GM18498 (cell line): ENCODE results near the gene FNDC3B.

Experiments used
- ATAC-seq: cut with Tn5 transposase; IDR thresholded peaks from one replicate; pipeline ENCODE4 v1.9.1; 2021; ENCODE audit warnings: mild to moderate bottlenecking, moderate library complexity; ENCODE audit not compliant: unreplicated experiment

The FNDC3B gene

GRCh38 chr3:172300187-172300586, 260.8 kb downstream of the FNDC3B start:
- no peak for ATAC-seq

DNA sequence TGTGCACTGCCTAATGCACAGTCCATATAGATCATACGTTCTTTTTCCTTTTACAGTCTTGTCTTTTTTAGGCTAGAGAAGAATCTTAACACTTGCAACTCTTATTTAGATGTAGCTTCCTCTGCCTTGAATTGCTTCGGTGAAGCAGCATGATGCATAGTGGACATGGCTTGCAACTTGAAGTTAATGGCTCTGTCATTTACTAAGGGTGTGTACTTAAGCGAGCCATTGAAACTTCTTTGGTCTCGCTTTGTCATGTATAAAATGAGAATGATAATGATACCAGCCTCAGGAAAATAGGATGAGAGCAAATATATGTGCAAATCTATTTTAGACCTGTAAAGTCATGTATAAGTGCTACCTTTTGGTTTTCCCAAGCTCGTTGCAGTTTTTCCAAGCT, 261.5 kb downstream of the FNDC3B start:
- ATAC-seq, result no peak

- no peak for ATAC-seq
These were observed 262.8 kb downstream of the FNDC3B start for GRCh38 chr3:172302203-172302602.

- ATAC-seq, result no peak
These were observed 263.8 kb downstream of the FNDC3B start for GRCh38 chr3:172303181-172303580.

GRCh38 chr3:172303941-172304558, 264.7 kb downstream of the FNDC3B start:
- ATAC-seq, result no peak

- no peak for ATAC-seq
These were observed 266.2 kb downstream of the FNDC3B start for GRCh38 chr3:172305552-172305951.

GRCh38 chr3:172305974-172306373, 266.6 kb downstream of the FNDC3B start:
- no peak for ATAC-seq

GRCh38 chr3:172307141-172307560, 267.8 kb downstream of the FNDC3B start:
- no peak for ATAC-seq

DNA sequence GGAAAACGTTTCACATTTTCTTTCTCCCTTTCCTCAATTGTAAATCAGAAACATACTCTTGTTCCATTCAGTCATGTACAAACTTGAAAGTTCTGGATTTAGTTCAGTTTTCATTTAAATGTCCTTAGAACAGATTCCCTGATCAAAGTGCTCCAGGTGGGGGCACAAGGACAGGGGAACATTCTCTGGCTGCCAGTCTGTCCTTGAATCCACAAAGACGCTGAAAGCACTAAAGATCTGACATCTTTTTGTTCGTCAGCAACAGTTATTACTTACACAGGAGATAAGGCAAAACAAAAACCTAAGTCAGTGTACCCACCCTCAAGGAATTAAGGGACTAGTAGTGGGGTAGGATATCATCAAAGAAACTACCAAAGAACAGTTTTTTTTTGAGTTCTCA, 269.7 kb downstream of the FNDC3B start:
- no peak for ATAC-seq

DNA sequence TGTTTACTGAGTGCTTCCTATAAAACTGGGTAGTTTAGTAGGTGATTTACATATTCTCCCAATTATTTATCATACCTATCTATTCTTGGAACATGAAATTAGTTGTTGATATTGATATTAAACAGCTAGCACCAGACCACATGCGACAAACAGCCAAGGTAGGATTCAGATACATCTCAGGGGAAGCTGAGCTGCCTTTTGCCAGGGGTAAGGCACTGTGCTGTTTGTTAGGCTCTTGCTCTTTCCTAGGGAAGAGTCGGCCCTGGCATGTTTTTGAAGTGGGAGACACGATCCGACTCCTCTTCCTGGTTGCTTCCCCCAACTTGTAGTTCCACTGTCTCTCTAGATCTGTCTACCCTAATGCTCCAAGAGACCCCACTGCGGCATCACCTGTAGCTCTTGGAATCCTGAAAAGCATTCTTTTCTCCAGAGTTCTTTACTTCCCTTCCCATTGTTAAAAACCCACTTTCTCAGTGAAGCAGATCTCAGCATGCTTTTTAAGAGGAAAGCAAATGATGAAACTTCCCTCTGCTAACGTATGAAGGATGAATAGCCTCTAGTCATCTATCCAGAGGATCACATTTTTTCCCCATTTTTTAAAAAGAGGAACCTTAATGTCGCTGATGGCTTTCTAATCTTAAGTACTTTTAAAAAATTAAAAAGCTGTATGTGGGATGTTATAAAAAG, 270.5 kb downstream of the FNDC3B start:
- ATAC-seq, result no peak

GRCh38 chr3:172310428-172310760, 271.0 kb downstream of the FNDC3B start:
- no peak for ATAC-seq

- ATAC-seq, result no peak
These were observed 271.8 kb downstream of the FNDC3B start for GRCh38 chr3:172311217-172311616.

- no peak for ATAC-seq
These were observed 272.6 kb downstream of the FNDC3B start for GRCh38 chr3:172312001-172312400.

GRCh38 chr3:172312711-172313110, 273.3 kb downstream of the FNDC3B start:
- ATAC-seq, result no peak

DNA sequence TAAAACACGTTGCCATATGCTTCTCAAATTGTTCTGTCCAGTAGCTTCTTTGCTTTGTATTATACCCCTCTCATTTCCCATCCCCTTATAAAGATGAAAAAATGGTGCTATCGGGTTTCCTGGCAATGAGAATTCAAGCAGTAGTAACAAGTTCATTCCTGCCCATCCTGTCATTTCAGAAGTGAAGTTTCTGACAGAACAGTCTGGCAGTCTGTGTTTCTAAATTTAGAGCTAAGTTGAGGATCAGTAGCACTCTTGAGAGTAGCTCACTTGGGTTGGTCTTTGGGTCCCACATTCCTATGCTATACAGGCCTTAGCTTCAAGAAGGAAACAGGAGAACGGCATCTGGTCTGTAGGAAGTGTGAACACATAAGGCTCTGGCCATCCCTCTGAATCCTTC, 274.3 kb downstream of the FNDC3B start:
- ATAC-seq, result no peak

DNA sequence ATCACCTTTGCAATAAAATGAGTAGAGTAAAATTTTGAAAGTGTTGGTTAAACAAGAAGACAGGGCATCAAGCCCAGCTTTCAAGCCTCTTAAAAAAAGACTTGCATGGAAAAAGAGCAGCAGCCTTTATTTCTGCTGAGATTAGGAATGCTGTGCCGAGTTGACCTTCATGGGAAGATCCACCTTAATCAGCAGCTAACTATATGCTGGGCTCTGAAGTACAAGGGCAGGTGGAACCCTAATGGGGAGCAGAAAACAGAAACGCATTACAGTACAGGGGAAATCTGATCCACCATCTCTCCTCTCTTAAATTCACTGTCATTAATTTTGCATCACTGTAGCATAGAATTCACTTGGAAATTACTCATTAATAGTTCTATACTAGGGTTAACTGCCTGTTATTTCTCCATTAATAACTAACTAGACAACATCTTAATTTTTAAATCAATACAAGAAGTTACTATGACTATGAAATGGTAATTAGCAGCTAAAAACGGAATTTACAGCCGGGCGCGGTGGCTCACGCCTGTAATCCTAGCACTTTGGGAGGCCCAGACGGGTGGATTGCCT, 275.3 kb downstream of the FNDC3B start:
- no peak for ATAC-seq

DNA sequence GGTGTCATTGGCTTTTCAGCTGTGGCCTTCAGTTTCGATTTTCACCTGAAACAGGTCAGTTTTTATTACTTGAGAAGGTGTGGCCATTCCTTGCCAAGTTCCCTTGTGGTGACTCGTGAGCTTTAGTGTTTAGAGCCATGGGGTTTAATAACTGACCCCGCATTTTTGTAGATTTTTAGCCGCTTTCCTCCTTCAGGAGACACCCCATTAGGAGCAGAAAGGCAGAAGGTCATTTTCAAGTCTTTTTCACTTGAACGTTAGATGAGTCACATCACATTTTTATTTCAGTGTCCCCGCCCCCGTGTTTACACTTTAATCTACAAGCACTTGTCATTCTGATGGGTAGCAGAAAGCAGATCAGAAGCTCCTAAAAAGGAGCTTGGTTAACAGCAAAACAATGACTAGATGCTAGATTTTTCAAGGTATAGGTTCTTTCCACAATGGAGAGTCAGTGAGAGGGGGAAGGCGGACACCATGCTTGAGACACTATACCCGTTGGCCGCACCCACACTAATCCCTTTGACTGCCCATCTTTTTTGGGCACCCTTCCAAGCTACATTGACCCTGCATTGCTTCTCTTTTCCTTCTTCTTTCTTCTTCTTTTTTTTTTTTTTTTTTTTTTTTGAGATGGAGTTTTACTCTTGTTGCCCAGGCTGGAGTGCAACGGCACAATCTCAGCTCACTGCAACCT, 276.2 kb downstream of the FNDC3B start:
- no peak for ATAC-seq

DNA sequence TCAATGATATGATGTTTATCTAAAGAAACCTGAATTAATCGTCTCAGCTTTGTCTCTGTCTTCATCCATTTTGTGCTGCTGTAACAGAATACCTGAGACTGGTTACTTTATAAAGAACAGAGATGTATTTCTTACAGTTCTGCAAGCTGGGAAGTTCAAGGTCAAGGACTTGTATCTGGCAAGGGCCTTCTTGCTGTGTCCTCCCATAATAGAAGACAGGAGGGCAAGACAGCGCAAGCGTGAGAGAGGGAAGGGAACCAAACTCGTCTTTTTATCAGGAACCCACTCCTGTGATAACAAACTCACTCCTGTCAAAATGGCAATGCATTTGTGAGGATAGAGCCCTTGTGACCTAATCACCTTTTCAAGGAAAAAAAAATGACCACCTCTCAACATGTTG, 277.4 kb downstream of the FNDC3B start:
- no peak for ATAC-seq

DNA sequence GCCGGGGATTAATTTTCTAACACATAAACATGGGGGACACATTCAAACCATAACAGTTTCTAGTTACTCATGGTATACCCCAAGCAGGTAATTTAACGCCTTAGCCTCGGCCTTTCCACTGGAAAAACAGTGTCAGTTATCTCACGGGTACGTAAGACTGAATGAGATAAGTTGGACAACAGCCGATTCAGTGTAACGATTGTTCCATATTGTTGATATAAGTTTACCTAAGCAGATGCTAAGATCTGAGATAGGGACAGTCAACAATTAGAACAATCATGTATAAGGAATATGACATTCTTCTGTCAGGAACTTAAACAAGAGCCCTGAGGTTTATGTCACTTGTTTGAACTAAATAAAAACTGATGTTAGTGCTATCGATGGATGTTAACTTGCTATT, 278.1 kb downstream of the FNDC3B start:
- no peak for ATAC-seq

- ATAC-seq, result no peak
These were observed 278.6 kb downstream of the FNDC3B start for GRCh38 chr3:172317984-172318383.

- no peak for ATAC-seq
These were observed 280.2 kb downstream of the FNDC3B start for GRCh38 chr3:172319595-172319994.

DNA sequence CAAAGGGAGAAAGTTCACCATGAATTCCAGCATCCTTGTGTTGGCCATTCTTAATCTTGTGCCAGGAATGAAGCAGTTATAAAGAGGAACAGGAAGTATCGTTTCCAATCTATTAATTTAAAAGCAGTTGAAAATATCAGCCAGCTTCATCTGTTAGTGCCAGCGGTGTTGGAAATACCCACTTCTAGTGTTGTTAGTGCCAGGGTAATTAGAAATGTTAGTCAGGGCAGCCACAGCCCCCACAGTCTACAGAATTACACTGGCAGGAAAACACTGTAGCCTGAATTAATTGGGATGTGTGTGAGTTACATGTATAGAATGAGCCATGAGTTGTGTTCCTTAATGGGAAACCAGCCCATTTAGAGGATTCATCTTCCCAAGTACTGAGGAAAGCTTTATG, 281.1 kb downstream of the FNDC3B start:
- no peak for ATAC-seq
